Panc1 (cell line): ENCODE results near the gene A2M. TPM values are rescaled to one million over a fixed set of nuclear protein-coding genes. Genes with fewer than 3 reads are reported as not detected.

ENCODE experiments used
- ATAC-seq: fragments of 200-7000 bp; cut with Tn5 transposase; 2 replicates; pipeline ENCODE4 v1.9.1; 2020; ENCODE audit warnings: mild to moderate bottlenecking, moderate library complexity
- BruUV-seq: library from RNA; stranded (reverse); fragments of 400-500 nt; replicated peaks from 2 replicates; lab custom pipeline; 2021; lab: Mats Ljungman, UMichigan
- CTCF ChIA-PET: fragments of 300-600 bp; sonication (Branson Sonifier 250); formaldehyde crosslinking; loops from one replicate; lab custom pipeline; 2022; ENCODE audit warnings: antibody characterized with exemption; lab: Charles Lee
- POLR2A ChIA-PET: fragments of 300-600 bp; sonication (Branson Sonifier 250); formaldehyde crosslinking; loops from one replicate; lab custom pipeline; 2022; ENCODE audit warnings: antibody characterized with exemption; lab: Charles Lee
- DNase-seq: peaks from one replicate; pipeline ENCODE4 v3.0.0-alpha.2; 2010; ENCODE audit warnings: low read depth, low spot score
- H3K27ac ChIP-seq: 2 replicates; pipeline ENCODE4 v1.5.1; 2011; ENCODE audit warnings: mild to moderate bottlenecking, low read length, inconsistent platforms
- H3K27me3 ChIP-seq: fragments of 200-500 bp; sonication (Bioruptor generic); 2 replicates; pipeline ENCODE4 v1.6.0; 2014; ENCODE audit warnings: low read length, inconsistent platforms; ENCODE audit not compliant: control insufficient read depth, insufficient read depth
- H3K36me3 ChIP-seq: fragments of 200-500 bp; sonication (Bioruptor generic); 2 replicates; pipeline ENCODE4 v1.5.1; 2014; ENCODE audit warnings: inconsistent platforms, mild to moderate bottlenecking, low read length, moderate library complexity; ENCODE audit not compliant: control insufficient read depth, insufficient read depth
- H3K4me1 ChIP-seq: 2 replicates; pipeline ENCODE4 v1.5.1; 2011; ENCODE audit warnings: inconsistent platforms, mild to moderate bottlenecking, low read length, moderate library complexity; ENCODE audit not compliant: control insufficient read depth, insufficient read depth
- H3K4me3 ChIP-seq, 2 experiments: 2 replicates each; pipeline ENCODE4 v1.5.1; 2011 to 2012; ENCODE audit warnings: low read depth in 2 of 2, low read length in 2 of 2, mild to moderate bottlenecking in 2 of 2, inconsistent platforms in 1 of 2, moderate library complexity in 1 of 2
- H3K9me3 ChIP-seq: fragments of 200-500 bp; sonication (Bioruptor generic); 2 replicates; pipeline ENCODE4 v1.5.1; 2014; ENCODE audit warnings: low read depth, mild to moderate bottlenecking, inconsistent platforms, low read length, moderate library complexity; ENCODE audit not compliant: control insufficient read depth, insufficient read depth
- CTCF ChIP-seq: fragments of 450-650 bp; IDR thresholded peaks from 2 replicates; pipeline ENCODE4 v1.5.1; 2017; ENCODE audit warnings: mild to moderate bottlenecking
- POLR2AphosphoS5 ChIP-seq: IDR thresholded peaks from 2 replicates; pipeline ENCODE4 v1.6.1; 2012; ENCODE audit warnings: mild to moderate bottlenecking, low read depth, low read length, moderate library complexity
- REST ChIP-seq, 2 experiments: IDR thresholded peaks; 2 replicates each; pipeline ENCODE4 v1.6.1; 2011 to 2012; ENCODE audit warnings: low read depth in 2 of 2, control low read depth in 1 of 2, low read length in 1 of 2, mild to moderate bottlenecking in 1 of 2, moderate library complexity in 1 of 2; ENCODE audit not compliant: insufficient read depth in 1 of 2
- SIN3A ChIP-seq: IDR thresholded peaks from 2 replicates; pipeline ENCODE4 v1.6.1; 2012; ENCODE audit warnings: low read depth, mild to moderate bottlenecking, low read length, moderate library complexity, borderline replicate concordance; ENCODE audit not compliant: insufficient read depth
- TCF7L2 ChIP-seq: IDR thresholded peaks from 2 replicates; pipeline ENCODE4 v1.6.1; 2011; ENCODE audit warnings: mild to moderate bottlenecking, low read depth, low read length, inconsistent platforms
- in situ Hi-C: cut with HindIII; loops from 2 replicates; pipeline ENCODE4 v1.10.0; 2016; ENCODE audit warnings: low sequenced_read_pairs, low pct_unique_long_range_greater_than_20kb
- intact Hi-C: fragments of 100-400 bp; cut with micrococcal nuclease; formaldehyde crosslinking; loops from one replicate; pipeline ENCODE4 v1.10.0; 2022; ENCODE audit not compliant: unreplicated experiment
- total RNA-seq: library from RNA; stranded (reverse); gene quantifications from one replicate; pipeline ENCODE4 v1.2.1, GENCODE V29; 2021; ENCODE audit not compliant: unreplicated experiment

Gene A2M
- total RNA-seq, 1 experiment from 2014 or later = 2.1 TPM

GRCh38 chr12:9148926-9149325 lies 33.2 kb upstream of the A2M start:
- no peak overlapping the region for H3K4me3 ChIP-seq

GRCh38 chr12:9147461-9147860 lies 31.7 kb upstream of the A2M start:
- Histone ChIP-seq H3K36me3 (no peaks in the 10 kb centered on the region), H3K4me1 (no peaks in the 10 kb centered on the region), H3K9me3 (no peaks in the 10 kb centered on the region), H3K27me3 (no peaks in the 10 kb centered on the region), H3K27ac (no peak overlapping the region), H3K4me3 (no peak overlapping the region)
- no TSS peak for BruUV-seq
- ATAC-seq = no peak
- in situ Hi-C loops (no loop called here), intact Hi-C loops (no loop called here)
- ChIA-PET CTCF (no interaction called here), POLR2A (no interaction called here)
- DNase-seq = no peak
- TF ChIP-seq SIN3A (no peak), REST (IDR thresholded peaks at IDR 0.05; ENCODE audit: insufficient read depth in 1 of 2, low read depth in 2 of 2, low read length in 1 of 2) (no peak), POLR2AphosphoS5 (no peak), CTCF (no peak), TCF7L2 (no peak)

More at GRCh38 chr12:9148926-9149325, 33.2 kb upstream of the A2M start:
- Histone ChIP-seq H3K4me1 (no peaks in the 10 kb centered on the region), H3K27ac (no peak overlapping the region), H3K9me3 (no peaks in the 10 kb centered on the region), H3K36me3 (no peaks in the 10 kb centered on the region), H3K27me3 (no peaks in the 10 kb centered on the region)
- POLR2A ChIA-PET = no interaction called here
- TF ChIP-seq SIN3A (no peak), CTCF (no peak), REST (IDR thresholded peaks at IDR 0.05; ENCODE audit: insufficient read depth in 1 of 2, low read depth in 2 of 2, low read length in 1 of 2) (no peak), TCF7L2 (no peak), POLR2AphosphoS5 (no peak)
- DNase-seq (no peak), ATAC-seq (no peak)
- in situ Hi-C loops = no loop called here
- intact Hi-C loops = no loop called here
- CTCF ChIA-PET = no interaction called here
- no TSS peak for BruUV-seq
